ENCODE results near the gene FAM217A. TPM values are rescaled to one million over a fixed set of nuclear protein-coding genes. Genes with fewer than 3 reads are reported as not detected.

The FAM217A gene
- total and polyA plus RNA-seq, 2 of the 13 experiments (the other 11 are each of a cell fraction or from before 2014, with no cell fraction given) = not detected

DNA sequence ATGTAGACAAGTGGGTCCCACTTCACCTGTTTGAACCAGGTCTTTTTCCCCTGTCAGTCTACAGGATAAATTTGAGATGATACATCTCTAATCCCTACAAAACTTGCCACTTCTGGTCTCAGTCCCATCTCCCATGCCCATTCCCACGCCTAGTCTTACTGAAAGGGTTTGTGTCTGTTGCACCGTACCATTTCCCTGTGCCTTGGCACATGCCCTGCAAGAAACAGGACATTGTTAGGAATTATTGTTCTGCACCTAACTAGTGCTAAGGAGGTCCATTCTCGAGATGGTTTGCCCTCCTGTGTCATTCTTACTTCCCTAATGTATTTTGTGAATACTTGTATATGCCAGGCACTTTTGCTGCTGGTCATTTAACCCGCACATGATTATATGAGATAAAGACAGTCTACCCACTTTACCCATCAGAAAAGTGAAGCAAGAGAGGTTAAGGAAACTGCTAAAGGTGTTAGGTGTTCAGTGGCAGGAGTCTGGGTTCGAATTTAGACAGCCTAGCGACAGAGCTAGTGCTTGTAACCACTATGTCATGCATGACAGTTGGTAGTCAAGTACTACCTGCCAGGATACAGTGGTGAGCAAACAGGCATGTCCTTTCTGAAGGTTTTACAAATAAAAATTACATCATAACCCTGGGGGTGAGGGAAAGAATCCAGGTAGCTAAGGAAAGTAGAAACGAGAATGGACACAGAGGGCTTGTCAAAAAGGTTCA lies 12.7 kb downstream of the FAM217A start:
- Histone ChIP-seq H3K36me3 (replicated peaks in 1 of 2; ENCODE audit: control insufficient read depth in 1 of 2, insufficient read depth in 2 of 2, low read length in 2 of 2) (peaks cover 8 to 38% of the 10 kb centered on the region in 2 experiments), H3K79me2 (ENCODE audit: insufficient read depth, low read length) (no peaks in the 10 kb centered on the region), H3K9ac (ENCODE audit: insufficient read depth, low read depth, low read length) (no peak overlapping the region), H3K27me3 (ENCODE audit: control insufficient read depth in 1 of 2, insufficient read depth in 2 of 2, low read length in 2 of 2) (no peaks in the 10 kb centered on the region), H2AFZ (ENCODE audit: low read length) (no peak overlapping the region), H4K20me1 (ENCODE audit: insufficient read depth, low read length) (no peaks in the 10 kb centered on the region), H3K27ac (ENCODE audit: extremely low read length, insufficient read depth, low read length) (no peak overlapping the region), H3K9me3 (ENCODE audit: low read length) (no peaks in the 10 kb centered on the region), H3K4me2 (ENCODE audit: low read depth, low read length) (no peak overlapping the region), H3K4me3 (replicated peaks in 1 of 3; ENCODE audit: insufficient read depth in 1 of 3, low read depth in 2 of 3, low read length in 3 of 3) (no peak overlapping the region), H3K4me1 (ENCODE audit: insufficient read depth, low read length) (peaks cover 27% of the 10 kb centered on the region)
- WGBS (ENCODE audit: low lambda C conversion rate) = 72% methylated on average over 7 of the region's 7 CpGs
- POLR2A ChIA-PET = no interaction called here
- peak; percentile 39 for DNase-seq (ENCODE audit: low spot score)
- no peak for FAIRE-seq
- CTCF ChIA-PET (ENCODE audit: low intra/inter-chr PET ratio, low total read pairs) = no interaction called here
- TSS peak; percentile 1 for BruUV-seq (replicated peaks)
- in situ Hi-C loops (cut with HindIII; ENCODE audit: extremely low pct_ligation_motif_present, low pct_unique_long_range_greater_than_20kb) (no loop called here), intact Hi-C loops (cut with micrococcal nuclease; ENCODE audit: unreplicated experiment) (loop anchor here (2.0 kb wide), 1 partner anchor 41 kb away; no protein-coding TSS in a partner anchor)
- ATAC-seq = peak; percentile 58
- TF ChIP-seq ZNF883 (CRISPR knock-in tag; IDR thresholded peaks at IDR 0.05; ENCODE audit: not compliant biosample characterization) (no peak), POLR2AphosphoS5 (IDR thresholded peaks at IDR 0.05; ENCODE audit: low read depth, low read length) (peak; percentile 9; the same call in 1 of the 2 replicates), MEIS2 (CRISPR knock-in tag; IDR thresholded peaks at IDR 0.05) (no peak), ZFP90 (CRISPR knock-in tag; IDR thresholded peaks at IDR 0.05; ENCODE audit: borderline replicate concordance) (no peak), CREB1 (IDR thresholded peaks at IDR 0.05) (no peak), CREB1 (CRISPR knock-in tag; IDR thresholded peaks at IDR 0.05) (peak; percentile 36; the same call in 1 of the 2 replicates), CEBPB (IDR thresholded peaks at IDR 0.05; ENCODE audit: borderline replicate concordance, low read depth, low read length) (0 out of 2 replicates have a peak, but pooled peaks have one; percentile 4), FOXP1 (IDR thresholded peaks at IDR 0.05) (no peak), FOXP1 (CRISPR knock-in tag; IDR thresholded peaks at IDR 0.05) (no peak), ZBTB21 (CRISPR knock-in tag; IDR thresholded peaks at IDR 0.05) (no peak), ZIK1 (CRISPR knock-in tag; IDR thresholded peaks at IDR 0.05; ENCODE audit: borderline replicate concordance, low read depth) (no peak), SAP130 (CRISPR knock-in tag; IDR thresholded peaks at IDR 0.05; ENCODE audit: low read depth) (0 out of 2 replicates have a peak, but pooled peaks have one; percentile 16), POLR2G (IDR thresholded peaks at IDR 0.05; ENCODE audit: low read depth, low read length) (peak; percentile 53), RBM22 (optimal IDR thresholded peaks at IDR 0.05; ENCODE audit: low read length) (peak; percentile 95), MBD4 (IDR thresholded peaks at IDR 0.05; ENCODE audit: borderline replicate concordance, low read length) (peak; percentile 37; the same call in 1 of the 2 replicates), ZNF558 (CRISPR knock-in tag; IDR thresholded peaks at IDR 0.05; ENCODE audit: borderline replicate concordance) (no peak)
- TF ChIP-seq, protein P1, sequence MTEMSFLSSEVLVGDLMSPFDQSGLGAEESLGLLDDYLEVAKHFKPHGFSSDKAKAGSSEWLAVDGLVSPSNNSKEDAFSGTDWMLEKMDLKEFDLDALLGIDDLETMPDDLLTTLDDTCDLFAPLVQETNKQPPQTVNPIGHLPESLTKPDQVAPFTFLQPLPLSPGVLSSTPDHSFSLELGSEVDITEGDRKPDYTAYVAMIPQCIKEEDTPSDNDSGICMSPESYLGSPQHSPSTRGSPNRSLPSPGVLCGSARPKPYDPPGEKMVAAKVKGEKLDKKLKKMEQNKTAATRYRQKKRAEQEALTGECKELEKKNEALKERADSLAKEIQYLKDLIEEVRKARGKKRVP (CRISPR knock-in tag; IDR thresholded peaks at IDR 0.05) = 0 out of 4 replicates have a peak, but pooled peaks of 1 of the 2 experiments have one; percentile 18
- TF ChIP-seq, protein P2, sequence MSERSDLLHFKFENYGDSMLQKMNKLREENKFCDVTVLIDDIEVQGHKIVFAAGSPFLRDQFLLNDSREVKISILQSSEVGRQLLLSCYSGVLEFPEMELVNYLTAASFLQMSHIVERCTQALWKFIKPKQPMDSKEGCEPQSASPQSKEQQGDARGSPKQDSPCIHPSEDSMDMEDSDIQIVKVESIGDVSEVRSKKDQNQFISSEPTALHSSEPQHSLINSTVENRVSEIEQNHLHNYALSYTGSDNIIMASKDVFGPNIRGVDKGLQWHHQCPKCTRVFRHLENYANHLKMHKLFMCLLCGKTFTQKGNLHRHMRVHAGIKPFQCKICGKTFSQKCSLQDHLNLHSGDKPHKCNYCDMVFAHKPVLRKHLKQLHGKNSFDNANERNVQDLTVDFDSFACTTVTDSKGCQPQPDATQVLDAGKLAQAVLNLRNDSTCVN (CRISPR knock-in tag; IDR thresholded peaks at IDR 0.05; ENCODE audit: borderline replicate concordance) = no peak
- TF ChIP-seq, protein P3, sequence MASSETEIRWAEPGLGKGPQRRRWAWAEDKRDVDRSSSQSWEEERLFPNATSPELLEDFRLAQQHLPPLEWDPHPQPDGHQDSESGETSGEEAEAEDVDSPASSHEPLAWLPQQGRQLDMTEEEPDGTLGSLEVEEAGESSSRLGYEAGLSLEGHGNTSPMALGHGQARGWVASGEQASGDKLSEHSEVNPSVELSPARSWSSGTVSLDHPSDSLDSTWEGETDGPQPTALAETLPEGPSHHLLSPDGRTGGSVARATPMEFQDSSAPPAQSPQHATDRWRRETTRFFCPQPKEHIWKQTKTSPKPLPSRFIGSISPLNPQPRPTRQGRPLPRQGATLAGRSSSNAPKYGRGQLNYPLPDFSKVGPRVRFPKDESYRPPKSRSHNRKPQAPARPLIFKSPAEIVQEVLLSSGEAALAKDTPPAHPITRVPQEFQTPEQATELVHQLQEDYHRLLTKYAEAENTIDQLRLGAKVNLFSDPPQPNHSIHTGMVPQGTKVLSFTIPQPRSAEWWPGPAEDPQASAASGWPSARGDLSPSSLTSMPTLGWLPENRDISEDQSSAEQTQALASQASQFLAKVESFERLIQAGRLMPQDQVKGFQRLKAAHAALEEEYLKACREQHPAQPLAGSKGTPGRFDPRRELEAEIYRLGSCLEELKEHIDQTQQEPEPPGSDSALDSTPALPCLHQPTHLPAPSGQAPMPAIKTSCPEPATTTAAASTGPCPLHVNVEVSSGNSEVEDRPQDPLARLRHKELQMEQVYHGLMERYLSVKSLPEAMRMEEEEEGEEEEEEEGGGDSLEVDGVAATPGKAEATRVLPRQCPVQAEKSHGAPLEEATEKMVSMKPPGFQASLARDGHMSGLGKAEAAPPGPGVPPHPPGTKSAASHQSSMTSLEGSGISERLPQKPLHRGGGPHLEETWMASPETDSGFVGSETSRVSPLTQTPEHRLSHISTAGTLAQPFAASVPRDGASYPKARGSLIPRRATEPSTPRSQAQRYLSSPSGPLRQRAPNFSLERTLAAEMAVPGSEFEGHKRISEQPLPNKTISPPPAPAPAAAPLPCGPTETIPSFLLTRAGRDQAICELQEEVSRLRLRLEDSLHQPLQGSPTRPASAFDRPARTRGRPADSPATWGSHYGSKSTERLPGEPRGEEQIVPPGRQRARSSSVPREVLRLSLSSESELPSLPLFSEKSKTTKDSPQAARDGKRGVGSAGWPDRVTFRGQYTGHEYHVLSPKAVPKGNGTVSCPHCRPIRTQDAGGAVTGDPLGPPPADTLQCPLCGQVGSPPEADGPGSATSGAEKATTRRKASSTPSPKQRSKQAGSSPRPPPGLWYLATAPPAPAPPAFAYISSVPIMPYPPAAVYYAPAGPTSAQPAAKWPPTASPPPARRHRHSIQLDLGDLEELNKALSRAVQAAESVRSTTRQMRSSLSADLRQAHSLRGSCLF (CRISPR knock-in tag; IDR thresholded peaks at IDR 0.05; ENCODE audit: borderline replicate concordance) = no peak

Measured in HepG2 (cell line).